ENCODE results near the gene HNRNPR. TPM values are rescaled to one million over a fixed set of nuclear protein-coding genes. Genes with fewer than 3 reads are reported as not detected.
"Not testable (repeated sequence)": the region's sequence is repeated elsewhere in the genome, so short reads cannot be mapped to it uniquely, and the experiment has no call there.

Gene HNRNPR
- polyA plus RNA-seq, 1 donor: 125 TPM

DNA sequence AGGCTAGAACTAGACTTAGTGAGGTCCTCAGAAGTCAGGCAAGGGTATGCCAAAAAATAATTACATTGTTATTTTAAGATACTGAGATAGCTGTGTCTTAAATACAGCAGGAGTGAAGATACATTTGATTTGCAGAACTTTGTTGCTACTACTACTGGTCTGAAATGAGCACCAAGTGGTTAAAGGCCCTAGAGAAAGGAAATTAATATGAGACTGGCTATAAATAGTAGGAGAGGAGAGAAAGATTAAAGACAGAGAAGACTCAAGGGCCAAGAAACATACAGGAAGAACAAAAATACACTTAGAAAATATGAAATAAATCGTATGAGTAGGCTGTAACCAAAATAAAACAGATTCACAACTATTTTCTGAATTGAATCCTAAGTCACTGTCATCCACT lies 21.3 kb downstream of the HNRNPR start:
- DNase-seq: no peak

- not testable (repeated sequence) for DNase-seq
These were observed 33.8 kb downstream of the HNRNPR start for GRCh38 chr1:23310280-23310679.

GRCh38 chr1:23304140-23304620 lies 39.9 kb downstream of the HNRNPR start:
- DNase-seq: no peak

DNA sequence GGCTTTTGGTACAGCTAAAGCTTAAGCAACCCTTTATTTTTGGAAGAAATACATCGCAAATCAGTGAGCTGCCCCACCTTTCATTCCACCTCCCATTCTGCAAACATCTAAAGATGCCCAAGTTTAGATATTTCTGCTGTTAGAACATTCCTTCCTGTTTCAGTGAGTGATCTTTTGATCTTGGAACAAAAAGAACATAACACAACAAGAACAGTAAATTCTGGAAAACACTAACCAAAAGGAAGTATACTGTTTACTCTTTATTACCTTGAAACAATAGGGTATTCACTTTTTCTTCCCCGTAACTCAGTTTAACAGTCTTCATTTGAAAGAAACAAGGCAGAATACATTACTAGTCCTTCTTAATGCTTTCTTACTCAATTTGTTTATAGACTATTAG lies 40.6 kb downstream of the HNRNPR start:
- DNase-seq: no peak

DNA sequence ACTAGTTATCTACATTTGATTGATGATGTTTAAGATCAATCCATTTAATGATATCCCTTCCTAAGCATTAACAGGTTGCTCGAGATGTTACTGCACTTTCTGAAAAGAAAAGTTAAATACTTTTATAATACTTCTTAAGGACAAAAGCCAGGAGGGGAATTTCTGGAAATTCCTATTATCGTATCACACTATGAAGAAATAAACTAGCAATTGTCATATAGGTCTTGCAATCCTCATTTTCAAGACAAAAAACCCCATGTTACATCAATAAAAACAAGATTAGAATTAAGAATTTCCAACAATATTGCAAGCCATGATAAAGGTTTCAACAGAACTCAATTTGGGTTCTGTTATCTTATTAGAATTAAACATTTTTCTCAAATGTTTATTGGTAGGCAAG lies 47.2 kb downstream of the HNRNPR start:
- no peak for DNase-seq

GRCh38 chr1:23291706-23292105 lies 52.4 kb downstream of the HNRNPR start:
- no peak for DNase-seq

DNA sequence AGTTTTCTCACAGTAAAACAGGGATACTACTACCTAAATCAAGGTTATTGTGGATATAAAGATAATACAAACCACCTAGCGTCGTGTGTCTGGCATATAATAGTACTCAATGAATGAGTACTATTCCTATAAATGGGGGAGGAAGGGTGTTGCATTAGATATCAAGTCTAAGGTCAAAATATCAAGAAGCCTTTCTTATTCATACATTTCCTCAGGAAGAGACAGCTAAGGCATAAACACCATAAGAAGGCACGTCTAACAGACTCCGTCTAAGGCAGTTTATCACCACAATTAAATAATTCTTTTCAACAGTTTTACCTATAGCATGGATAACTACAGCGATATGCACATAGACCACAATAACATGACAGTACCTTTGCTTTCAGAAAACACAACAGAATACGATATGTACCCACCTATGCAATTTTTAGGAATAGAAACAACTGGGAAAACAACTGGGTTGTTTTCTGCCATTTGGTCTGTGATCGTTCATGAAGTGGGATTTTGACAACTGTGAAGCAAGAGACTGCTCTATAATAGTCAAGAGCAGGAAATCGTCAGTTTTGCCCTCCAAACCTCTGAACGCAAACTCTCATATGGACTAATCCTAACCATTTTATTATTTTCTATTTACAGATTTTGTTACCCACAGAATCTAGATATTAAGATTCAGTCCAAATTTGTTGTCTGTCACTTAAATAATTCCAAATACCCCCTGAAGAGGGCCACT lies 53.1 kb downstream of the HNRNPR start:
- DNase-seq: no peak

GRCh38 chr1:23288671-23289070 lies 55.4 kb downstream of the HNRNPR start:
- no peak for DNase-seq

DNA sequence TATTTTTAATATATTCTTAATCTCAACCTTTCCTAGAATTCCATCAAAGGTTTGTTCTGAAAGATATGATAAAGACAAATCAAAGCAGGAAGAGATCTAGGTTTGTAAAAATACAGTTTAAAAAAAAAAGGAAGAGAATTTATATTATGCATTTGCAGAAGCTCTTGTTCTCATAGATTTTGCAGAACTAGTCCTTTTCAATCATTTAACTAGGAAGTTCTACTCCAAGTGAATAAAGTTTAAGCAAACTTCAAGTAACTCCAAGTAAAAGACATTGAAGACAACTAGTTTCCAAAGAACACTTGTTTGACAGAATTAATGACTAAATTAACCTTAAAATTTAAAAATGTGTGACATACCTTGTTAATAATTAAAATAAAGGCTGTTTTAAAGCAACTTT lies 55.9 kb downstream of the HNRNPR start:
- no peak for DNase-seq

DNA sequence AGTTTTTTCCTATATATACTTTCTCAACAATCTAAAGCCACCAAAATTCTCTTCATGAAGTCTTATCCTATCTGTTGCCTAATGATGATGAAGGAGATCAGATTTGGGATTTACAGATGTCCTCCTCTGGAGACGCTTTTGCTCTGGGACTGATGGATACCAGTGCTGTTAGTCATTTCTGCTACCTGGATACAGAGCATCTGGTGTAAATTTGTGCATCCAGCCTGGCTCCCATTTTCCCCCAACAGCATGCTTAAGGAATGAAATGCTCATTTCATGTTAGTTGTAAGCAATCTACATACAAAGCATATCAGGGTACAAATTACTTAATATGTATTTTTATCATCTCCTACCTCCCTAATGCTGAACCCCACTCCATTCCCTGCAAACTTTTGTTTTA lies 57.7 kb downstream of the HNRNPR start:
- DNase-seq: no peak

GRCh38 chr1:23283667-23284602 lies 60.1 kb downstream of the HNRNPR start:
- DNase-seq: no peak

- no peak for DNase-seq
These were observed 61.1 kb downstream of the HNRNPR start for GRCh38 chr1:23282957-23283356.

GRCh38 chr1:23278717-23279116 lies 65.4 kb downstream of the HNRNPR start:
- no peak for DNase-seq

DNA sequence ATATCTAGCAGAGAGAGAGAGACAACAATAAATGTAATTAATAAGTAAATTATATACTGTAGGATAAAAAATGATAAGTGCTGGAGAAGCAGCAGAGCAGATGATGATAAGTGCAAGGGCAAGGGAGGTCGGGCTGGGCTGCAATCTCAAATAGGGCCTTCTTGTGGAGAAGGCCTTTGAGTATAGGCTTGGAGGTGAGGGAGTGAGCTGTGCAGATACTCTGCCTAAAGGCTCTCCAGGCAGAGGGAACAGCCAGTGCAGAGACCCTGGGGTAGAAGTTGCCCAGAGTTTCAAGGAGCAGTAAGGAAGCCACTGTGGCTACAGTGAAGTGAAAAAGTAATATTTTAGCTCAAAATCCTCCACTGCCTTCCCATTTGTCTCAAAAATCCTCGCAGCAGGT lies 67.6 kb downstream of the HNRNPR start:
- DNase-seq: no peak

- DNase-seq: no peak
These were observed 70.0 kb downstream of the HNRNPR start for GRCh38 chr1:23274134-23274505.

- no peak for DNase-seq
These were observed 70.5 kb downstream of the HNRNPR start for GRCh38 chr1:23273450-23274133.

DNA sequence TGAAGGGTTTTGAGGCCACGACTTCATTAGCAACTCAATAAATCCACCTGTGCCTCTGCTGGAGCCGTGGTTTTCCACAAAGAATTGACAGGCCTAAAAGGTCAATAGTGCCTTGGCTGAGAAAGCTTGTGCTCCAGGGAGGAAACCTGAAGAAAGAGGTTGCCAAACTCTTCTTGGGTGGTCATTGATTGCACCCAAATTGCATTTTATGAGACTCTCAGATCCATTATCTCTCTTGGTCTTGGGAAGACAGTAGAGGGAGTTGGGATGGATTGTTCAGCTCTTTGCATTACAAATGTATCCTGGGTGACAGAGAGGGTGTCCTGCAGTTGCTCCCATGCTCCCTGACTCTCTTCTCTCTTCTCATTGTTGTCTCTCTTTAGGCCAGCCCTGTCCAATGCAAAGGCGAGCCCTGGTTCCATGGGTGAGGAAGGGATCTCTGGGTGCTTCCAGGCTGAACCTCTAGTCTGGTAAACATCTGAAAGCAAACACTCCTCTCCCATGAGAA lies 80.7 kb downstream of the HNRNPR start:
- no peak for DNase-seq

DNA sequence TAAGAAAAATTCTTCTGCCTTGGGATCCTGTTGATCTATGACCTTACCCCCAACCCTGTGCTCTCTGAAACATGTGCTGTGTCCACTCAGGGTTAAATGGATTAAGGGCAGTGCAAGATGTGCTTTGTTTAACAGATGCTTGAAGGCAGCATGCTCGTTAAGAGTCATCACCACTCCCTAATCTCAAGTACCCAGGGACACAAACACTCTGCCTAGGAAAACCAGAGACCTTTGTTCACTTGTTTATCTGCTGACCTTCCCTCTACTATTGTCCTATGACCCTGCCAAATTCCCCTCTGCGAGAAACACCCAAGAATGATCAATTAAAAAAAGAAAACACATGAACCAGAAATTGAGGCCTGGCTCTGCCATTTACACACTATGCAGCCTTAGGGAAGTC lies 86.0 kb downstream of the HNRNPR start:
- DNase-seq: not testable (repeated sequence)

GRCh38 chr1:23257371-23257770 lies 86.7 kb downstream of the HNRNPR start:
- not testable (repeated sequence) for DNase-seq

Measured in hindlimb muscle (tissue), 1 donor.